CD14-positive monocyte (primary cell): ENCODE results near the gene CHN2. TPM values are rescaled to one million over a fixed set of nuclear protein-coding genes. Genes with fewer than 3 reads are reported as not detected.

Experiments used
- DNase-seq, 3 donors: peaks; one replicate each; pipeline ENCODE4 v3.0.0-alpha.2; 2011 to 2022
- H2AFZ ChIP-seq: 2 replicates; pipeline ENCODE4 v1.6.0; 2012; ENCODE audit warnings: mild to moderate bottlenecking, low read depth, low read length, inconsistent platforms; ENCODE audit not compliant: insufficient read depth, poor library complexity, severe bottlenecking
- H3K27ac ChIP-seq, 2 donors: 1 replicate in 1 of 2; 2 replicates in 1 of 2; pipeline ENCODE4 v1.5.1; 2012 to 2013; ENCODE audit warnings: low read length in 2 of 2, control low read depth in 1 of 2, inconsistent platforms in 1 of 2, low read depth in 1 of 2, mild to moderate bottlenecking in 1 of 2
- H3K27me3 ChIP-seq, 2 donors: one replicate each; pipeline versions ENCODE4 v1.6.0 to v1.6.1; 2011 to 2013; ENCODE audit warnings: low read length in 2 of 2; ENCODE audit not compliant: control insufficient read depth in 2 of 2, insufficient read depth in 2 of 2
- H3K36me3 ChIP-seq, 2 donors: replicated peaks in 1 of 2; 1 replicate in 1 of 2; 2 replicates in 1 of 2; pipeline versions ENCODE4 v1.5.1 to v1.6.1; 2012 to 2013; ENCODE audit warnings: low read length in 2 of 2, control low read depth in 1 of 2, inconsistent platforms in 1 of 2, mild to moderate bottlenecking in 1 of 2; ENCODE audit not compliant: insufficient read depth in 2 of 2, control insufficient read depth in 1 of 2
- H3K4me1 ChIP-seq, 2 donors: 1 replicate in 1 of 2; 2 replicates in 1 of 2; pipeline versions ENCODE4 v1.5.1 to v1.6.1; 2012 to 2013; ENCODE audit warnings: low read length in 2 of 2, control low read depth in 1 of 2, inconsistent platforms in 1 of 2, mild to moderate bottlenecking in 1 of 2, moderate library complexity in 1 of 2; ENCODE audit not compliant: insufficient read depth in 2 of 2, control insufficient read depth in 1 of 2
- H3K4me2 ChIP-seq: replicated peaks from 2 replicates; pipeline ENCODE3; 2012; ENCODE audit warnings: low read length, moderate library complexity, mild to moderate bottlenecking; ENCODE audit not compliant: poor library complexity, severe bottlenecking; ENCODE audit errors: extremely low read depth
- H3K4me3 ChIP-seq, 3 experiments: fragments of 200-600 bp in 1 of 3; sonication (generic) in 1 of 3; replicated peaks in 1 of 3; 1 replicate in 2 of 3; 2 replicates in 1 of 3; pipeline ENCODE4 v1.5.1; 2011 to 2013; ENCODE audit warnings: low read length in 3 of 3, mild to moderate bottlenecking in 3 of 3, control low read depth in 2 of 3, low read depth in 2 of 3, inconsistent platforms in 1 of 3, moderate library complexity in 1 of 3
- H3K79me2 ChIP-seq: 2 replicates; pipeline ENCODE4 v1.6.0; 2012; ENCODE audit warnings: mild to moderate bottlenecking, control low read depth, inconsistent platforms, low read length, moderate library complexity; ENCODE audit not compliant: insufficient read depth
- H3K9ac ChIP-seq: 2 replicates; pipeline ENCODE4 v1.6.0; 2017; ENCODE audit warnings: low read length, mild to moderate bottlenecking; ENCODE audit not compliant: insufficient read depth, poor library complexity, severe bottlenecking
- H3K9me3 ChIP-seq, 2 donors: replicated peaks in 1 of 2; 1 replicate in 1 of 2; 2 replicates in 1 of 2; pipeline versions ENCODE4 v1.5.1 to v1.6.1; 2012 to 2013; ENCODE audit warnings: low read length in 2 of 2, control low read depth in 1 of 2; ENCODE audit not compliant: control insufficient read depth in 1 of 2, insufficient read depth in 1 of 2
- H4K20me1 ChIP-seq: 2 replicates; pipeline ENCODE4 v1.6.0; 2012; ENCODE audit warnings: mild to moderate bottlenecking, low read length, control low read depth, moderate library complexity; ENCODE audit not compliant: insufficient read depth
- H3K27ac Mint-ChIP-seq, 7 donors: one replicate each; pipeline ENCODE4 v1.8.0; 2020; ENCODE audit warnings: mild to moderate bottlenecking in 7 of 7, mixed read lengths in 7 of 7, moderate library complexity in 6 of 7, inconsistent platforms in 2 of 7
- H3K27me3 Mint-ChIP-seq, 3 donors: one replicate each; pipeline ENCODE4 v1.8.0; 2021 to 2022; ENCODE audit warnings: low read depth in 3 of 3, mild to moderate bottlenecking in 3 of 3, mixed read lengths in 3 of 3, moderate library complexity in 3 of 3, inconsistent platforms in 1 of 3
- H3K36me3 Mint-ChIP-seq, 2 donors: one replicate each; pipeline ENCODE4 v1.8.0; 2020; ENCODE audit warnings: mixed read lengths in 2 of 2, inconsistent platforms in 1 of 2, mild to moderate bottlenecking in 1 of 2
- H3K4me1 Mint-ChIP-seq: one replicate; pipeline ENCODE4 v1.8.0; 2020; ENCODE audit warnings: mild to moderate bottlenecking, mixed read lengths
- H3K4me3 Mint-ChIP-seq, 2 donors: one replicate each; pipeline ENCODE4 v1.8.0; 2020; ENCODE audit warnings: mild to moderate bottlenecking in 2 of 2, mixed read lengths in 2 of 2, moderate library complexity in 1 of 2
- H3K9me3 Mint-ChIP-seq, 7 donors: one replicate each; pipeline ENCODE4 v1.8.0; 2020 to 2022; ENCODE audit warnings: mixed read lengths in 7 of 7, mild to moderate bottlenecking in 6 of 7, moderate library complexity in 6 of 7, inconsistent platforms in 2 of 7
- CTCF ChIP-seq: fragments of 200-600 bp; IDR thresholded peaks from one replicate; pipeline ENCODE4 v1.8.0; 2022; ENCODE audit warnings: antibody characterized with exemption, mild to moderate bottlenecking
- WGBS: methylation state at CpG from one replicate; pipeline ENCODE4 v1.1.5; 2013; ENCODE audit warnings: missing lambda C conversion rate; ENCODE audit not compliant: insufficient coverage; 5-methylcytosine and 5-hydroxymethylcytosine counted together
- intact Hi-C, 2 donors: fragments of 100-400 bp; cut with micrococcal nuclease; formaldehyde crosslinking; loops; one replicate each; pipeline versions ENCODE4 v1.15.0 to v1.15.1; 2023
- polyA plus RNA-seq, 3 donors: library from polyadenylated mRNA; depleted of rRNA in 1 of 3; unstranded in 2 of 3; stranded (reverse) in 1 of 3; fragments of 300-500 nt in 2 of 3; fragments of >200 nt in 1 of 3; fragmentation: Illumina TruSeq in 2 of 3; gene quantifications; 1 replicate in 2 of 3; 2 replicates in 1 of 3; pipeline ENCODE4 v1.2.3, GENCODE V29; 2012 to 2021

CHN2 gene
- polyA plus RNA-seq, 3 donors = 26.6 to 66.5 (median 44.8) TPM

GRCh38 chr7:29486191-29486700 lies 291.7 kb downstream of the CHN2 start:
- peaks cover 0 to 3% of the 10 kb centered on the region in 2 donors for H3K4me1 ChIP-seq
- no peak overlapping the region for H3K27ac ChIP-seq
- Mint-ChIP-seq H3K27ac (peak overlapping the region in 1 of 7 donors; percentile 10), H3K4me1 (peaks cover 5% of the 10 kb centered on the region), H3K27me3 (peaks cover 2 to 6% (median 5%) of the 10 kb centered on the region in 3 donors), H3K36me3 (peaks cover 3 to 22% of the 10 kb centered on the region in 2 donors), H3K9me3 (no peaks in the 10 kb centered on the region), H3K4me3 (no peak overlapping the region)
- intact Hi-C loops = no loop called here
- H4K20me1 ChIP-seq = peaks cover 35% of the 10 kb centered on the region
- no peaks in the 10 kb centered on the region for H3K79me2 ChIP-seq
- H2AFZ ChIP-seq = no peak overlapping the region
- no peak overlapping the region for H3K4me2 ChIP-seq
- no peak for DNase-seq
- no peak overlapping the region for H3K4me3 ChIP-seq
- no peak for TF ChIP-seq CTCF
- H3K27me3 ChIP-seq = no peaks in the 10 kb centered on the region
- H3K36me3 ChIP-seq = no peaks in the 10 kb centered on the region
- WGBS = 83% methylated on average over 5 of the region's 13 CpGs
- H3K9me3 ChIP-seq = no peaks in the 10 kb centered on the region
- H3K9ac ChIP-seq = no peak overlapping the region

GRCh38 chr7:29487424-29487823 lies 292.8 kb downstream of the CHN2 start:
- no peak for TF ChIP-seq CTCF
- no peak overlapping the region for H3K27ac ChIP-seq
- Mint-ChIP-seq H3K4me1 (peaks cover 5% of the 10 kb centered on the region), H3K27me3 (peaks cover 2 to 6% (median 5%) of the 10 kb centered on the region in 3 donors), H3K36me3 (peaks cover 2 to 20% of the 10 kb centered on the region in 2 donors), H3K4me3 (no peak overlapping the region), H3K9me3 (no peaks in the 10 kb centered on the region), H3K27ac (no peak overlapping the region)
- no peak overlapping the region for H3K4me3 ChIP-seq
- WGBS = 50% methylated on average over 1 of the region's 2 CpGs
- intact Hi-C loops = no loop called here
- H3K9me3 ChIP-seq = no peaks in the 10 kb centered on the region
- H3K4me1 ChIP-seq = peaks cover 0 to 3% of the 10 kb centered on the region in 2 donors
- H3K79me2 ChIP-seq = no peaks in the 10 kb centered on the region
- peaks cover 43% of the 10 kb centered on the region for H4K20me1 ChIP-seq
- no peak overlapping the region for H3K4me2 ChIP-seq
- no peak for DNase-seq
- H3K27me3 ChIP-seq = no peaks in the 10 kb centered on the region
- no peak overlapping the region for H2AFZ ChIP-seq
- no peaks in the 10 kb centered on the region for H3K36me3 ChIP-seq
- no peak overlapping the region for H3K9ac ChIP-seq
